GM20000 (cell line): Measurements from ENCODE around the gene ADGRB3.

Experiments used
- DNase-seq: peaks from one replicate; pipeline ENCODE4 v3.0.0; 2012; ENCODE audit warnings: low spot score
- TF ChIP-seq, protein P1 (sequence below): IDR thresholded peaks from 2 replicates; pipeline ENCODE4 v1.5.1; 2012; ENCODE audit warnings: mild to moderate bottlenecking, control low read depth; ENCODE audit errors: extremely low read depth, missing control alignments

The ADGRB3 gene

DNA sequence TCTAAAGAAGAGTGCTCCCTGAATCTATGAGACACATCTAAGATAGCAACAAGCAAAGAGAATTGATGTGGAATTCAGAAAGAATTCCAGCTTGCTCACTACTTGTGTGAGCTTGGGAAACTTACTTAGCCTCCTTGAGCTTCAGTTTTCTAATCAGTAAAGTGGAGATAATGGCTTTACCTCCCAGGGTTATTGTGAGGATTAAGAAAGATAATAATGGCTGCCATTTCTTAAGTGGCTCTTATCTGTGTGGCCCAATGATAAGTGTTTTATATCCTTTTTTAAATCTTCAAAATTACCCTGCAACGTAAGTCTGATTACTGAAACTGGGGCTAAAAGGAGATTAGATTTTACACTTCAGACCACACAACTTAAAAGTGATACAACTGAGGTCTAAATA lies 743.2 kb downstream of the ADGRB3 start:
- no peak for DNase-seq
- TF ChIP-seq, protein P1, sequence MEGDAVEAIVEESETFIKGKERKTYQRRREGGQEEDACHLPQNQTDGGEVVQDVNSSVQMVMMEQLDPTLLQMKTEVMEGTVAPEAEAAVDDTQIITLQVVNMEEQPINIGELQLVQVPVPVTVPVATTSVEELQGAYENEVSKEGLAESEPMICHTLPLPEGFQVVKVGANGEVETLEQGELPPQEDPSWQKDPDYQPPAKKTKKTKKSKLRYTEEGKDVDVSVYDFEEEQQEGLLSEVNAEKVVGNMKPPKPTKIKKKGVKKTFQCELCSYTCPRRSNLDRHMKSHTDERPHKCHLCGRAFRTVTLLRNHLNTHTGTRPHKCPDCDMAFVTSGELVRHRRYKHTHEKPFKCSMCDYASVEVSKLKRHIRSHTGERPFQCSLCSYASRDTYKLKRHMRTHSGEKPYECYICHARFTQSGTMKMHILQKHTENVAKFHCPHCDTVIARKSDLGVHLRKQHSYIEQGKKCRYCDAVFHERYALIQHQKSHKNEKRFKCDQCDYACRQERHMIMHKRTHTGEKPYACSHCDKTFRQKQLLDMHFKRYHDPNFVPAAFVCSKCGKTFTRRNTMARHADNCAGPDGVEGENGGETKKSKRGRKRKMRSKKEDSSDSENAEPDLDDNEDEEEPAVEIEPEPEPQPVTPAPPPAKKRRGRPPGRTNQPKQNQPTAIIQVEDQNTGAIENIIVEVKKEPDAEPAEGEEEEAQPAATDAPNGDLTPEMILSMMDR: no peak

DNA sequence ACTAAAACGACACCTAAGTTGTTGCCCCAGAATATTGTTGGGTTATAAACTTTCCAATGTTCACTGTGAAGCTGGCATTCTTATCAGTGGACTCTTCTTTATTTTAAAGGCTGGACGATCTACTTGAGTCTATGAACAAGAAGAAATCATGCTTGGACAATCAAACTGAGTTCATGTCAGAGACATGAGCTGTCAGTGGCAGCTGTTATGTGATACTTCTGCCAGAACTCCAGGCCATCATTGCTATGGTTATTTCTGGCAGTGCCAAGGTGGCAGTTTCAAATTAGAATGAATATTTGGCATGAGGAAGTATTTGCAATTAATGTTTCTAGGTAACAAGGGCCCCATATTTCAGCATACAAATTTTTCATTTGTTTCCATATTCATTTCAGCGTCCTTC lies 744.4 kb downstream of the ADGRB3 start:
- TF ChIP-seq, protein P1: no peak
- DNase-seq: no peak

DNA sequence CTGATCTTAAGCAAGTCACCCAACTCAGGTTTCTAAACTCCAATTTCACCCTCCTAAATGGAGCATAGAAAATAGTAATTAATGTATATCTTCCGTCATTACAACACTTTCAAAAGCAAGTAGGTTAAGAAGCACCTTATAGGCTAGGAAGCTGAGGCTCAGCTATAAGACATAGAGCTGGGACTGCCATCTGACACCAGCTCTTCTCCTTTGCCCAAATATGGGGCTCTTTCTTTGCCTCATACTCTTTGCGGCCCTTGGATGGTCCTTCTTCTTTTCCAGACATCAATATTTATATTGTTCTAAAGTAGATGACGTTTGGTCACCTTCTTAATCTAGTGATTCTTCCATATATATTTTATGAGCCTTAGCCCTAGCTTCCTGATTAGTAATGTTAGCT lies 748.5 kb downstream of the ADGRB3 start:
- no peak for DNase-seq
- TF ChIP-seq, protein P1: no peak

DNA sequence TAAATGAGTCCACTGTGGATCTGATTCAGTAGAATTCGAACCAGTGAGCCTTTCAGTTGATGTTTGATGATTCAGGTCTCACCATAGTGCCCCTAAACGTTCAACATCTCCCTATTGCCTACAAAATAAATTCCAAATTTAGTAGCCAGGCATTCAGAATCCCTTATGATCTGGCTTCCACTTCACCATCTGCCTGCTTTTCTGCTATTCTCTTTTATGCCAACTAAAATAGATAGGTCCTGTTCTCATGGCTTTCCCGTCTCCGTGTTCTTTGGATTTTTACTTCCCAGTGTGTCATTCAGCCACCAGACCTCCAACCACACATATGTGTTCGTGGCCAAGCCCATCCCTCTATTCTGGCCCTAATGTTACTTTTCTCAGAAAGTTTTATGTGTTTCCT lies 751.3 kb downstream of the ADGRB3 start:
- no peak for DNase-seq
- TF ChIP-seq, protein P1: no peak

DNA sequence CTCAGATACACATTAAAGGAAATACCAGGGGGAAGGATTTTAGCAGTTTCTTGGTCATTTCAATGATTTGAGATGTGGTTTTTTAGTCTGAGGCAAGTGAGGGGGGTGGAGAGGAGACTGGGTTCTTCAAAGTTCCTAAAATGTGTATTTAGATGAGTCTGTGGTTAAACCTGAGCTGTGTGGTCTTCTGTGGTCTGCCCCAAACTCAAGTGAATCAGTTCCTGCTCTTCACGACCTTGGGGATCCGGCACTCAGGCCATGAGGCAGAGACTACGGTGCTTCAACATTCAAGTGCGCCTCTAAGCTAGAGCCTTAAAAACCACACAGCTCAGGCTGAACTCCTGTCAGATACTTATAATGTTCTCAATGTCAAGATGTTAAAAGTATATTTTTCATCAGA lies 755.0 kb downstream of the ADGRB3 start:
- TF ChIP-seq, protein P1: no peak

DNA sequence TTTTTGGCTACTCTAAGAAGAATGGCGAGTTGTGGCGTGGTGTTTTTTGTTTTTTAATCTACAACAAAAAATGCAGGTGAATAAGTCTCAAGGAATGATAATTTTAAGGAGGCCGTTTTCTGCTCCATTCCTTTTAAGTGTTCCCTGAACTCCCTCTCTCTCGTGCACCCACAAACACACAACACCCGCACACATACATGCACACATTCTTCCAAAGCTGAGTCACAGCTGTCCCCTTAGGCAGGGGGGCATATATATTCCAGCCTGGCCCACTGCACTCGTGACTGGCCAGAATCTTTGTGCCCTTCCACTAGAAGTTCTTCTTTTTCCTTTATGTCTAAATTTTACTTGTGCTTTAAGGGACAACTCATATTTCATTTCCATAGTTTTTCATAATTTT lies 756.0 kb downstream of the ADGRB3 start:
- TF ChIP-seq, protein P1: no peak
- no peak for DNase-seq

More for the DNA sequence above, 755.0 kb downstream of the ADGRB3 start:
- no peak for DNase-seq

DNA sequence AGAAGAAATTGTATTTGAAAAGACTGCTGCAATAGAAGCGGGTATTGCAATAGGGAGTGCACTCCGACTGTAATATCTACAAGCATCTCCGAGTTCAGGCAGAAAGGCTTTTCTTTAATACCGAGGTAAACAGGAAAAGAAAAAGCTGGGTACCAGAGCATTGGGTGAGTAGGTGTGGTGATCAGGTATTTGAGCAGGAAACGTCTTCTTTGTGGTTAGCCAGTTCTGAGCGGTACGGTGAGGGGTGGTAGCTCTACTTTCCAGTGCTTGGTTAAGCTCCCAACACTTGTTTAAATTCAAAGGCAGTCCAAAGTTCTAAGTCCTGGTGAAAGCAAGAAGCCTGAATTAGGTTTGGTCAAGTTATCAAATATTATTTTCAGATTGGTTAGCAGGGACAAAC lies 757.7 kb downstream of the ADGRB3 start:
- no peak for DNase-seq
- TF ChIP-seq, protein P1: no peak

DNA sequence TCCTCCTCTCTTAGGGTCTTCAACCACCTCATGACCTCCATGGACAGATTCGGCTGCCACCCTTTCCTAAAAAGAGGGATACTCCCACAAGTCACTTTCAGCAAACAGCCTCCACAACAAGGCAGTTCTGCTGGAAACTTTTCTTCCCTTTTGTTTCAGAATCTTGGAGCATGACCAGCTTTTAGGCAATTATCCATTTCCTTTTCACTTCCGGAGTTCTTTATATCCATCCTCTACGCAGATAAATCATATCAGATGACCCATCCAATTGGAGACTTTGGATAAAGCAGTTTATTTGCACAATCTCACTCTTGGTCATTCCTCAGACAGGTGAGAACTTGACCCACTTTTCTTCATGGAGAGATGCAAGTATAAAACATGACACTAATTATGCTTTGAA lies 763.2 kb downstream of the ADGRB3 start:
- no peak for DNase-seq
- TF ChIP-seq, protein P1: no peak
